Measurements from ENCODE around the gene DGKD.

The DGKD gene

GRCh38 chr2:233448575-233448974 lies 94.3 kb downstream of the DGKD start:
- DNase-seq: no peak

- peak; percentile 8 for DNase-seq
Observed at GRCh38 chr2:233449081-233449901, 95.0 kb downstream of the DGKD start.

- DNase-seq: no peak
Observed at GRCh38 chr2:233449921-233450863, 95.9 kb downstream of the DGKD start.

GRCh38 chr2:233450864-233451575 lies 96.7 kb downstream of the DGKD start:
- DNase-seq: no peak

GRCh38 chr2:233451950-233452349 lies 97.7 kb downstream of the DGKD start:
- DNase-seq: no peak

GRCh38 chr2:233453111-233453915 lies 99.0 kb downstream of the DGKD start:
- DNase-seq: no peak

GRCh38 chr2:233453916-233454315 lies 99.6 kb downstream of the DGKD start:
- no peak for DNase-seq

GRCh38 chr2:233455006-233455405 lies 100.7 kb downstream of the DGKD start:
- no peak for DNase-seq

GRCh38 chr2:233455491-233455890 lies 101.2 kb downstream of the DGKD start:
- no peak for DNase-seq

- no peak for DNase-seq
Observed at GRCh38 chr2:233456111-233456510, 101.8 kb downstream of the DGKD start.

- DNase-seq: no peak
Observed at GRCh38 chr2:233456934-233457333, 102.6 kb downstream of the DGKD start.

GRCh38 chr2:233457356-233457755 lies 103.1 kb downstream of the DGKD start:
- no peak for DNase-seq

- DNase-seq: no peak
Observed at GRCh38 chr2:233458031-233458610, 103.8 kb downstream of the DGKD start.

- no peak for DNase-seq
Observed at GRCh38 chr2:233458826-233459225, 104.5 kb downstream of the DGKD start.

GRCh38 chr2:233459426-233459825 lies 105.1 kb downstream of the DGKD start:
- no peak for DNase-seq

GRCh38 chr2:233460726-233461441 lies 106.6 kb downstream of the DGKD start:
- peak; percentile 57 for DNase-seq

- DNase-seq: no peak
Observed at GRCh38 chr2:233461481-233461891, 107.2 kb downstream of the DGKD start.

GRCh38 chr2:233462202-233462785 lies 108.0 kb downstream of the DGKD start:
- DNase-seq: no peak

GRCh38 chr2:233462826-233463470 lies 108.7 kb downstream of the DGKD start:
- no peak for DNase-seq

- no peak for DNase-seq
Observed at GRCh38 chr2:233463586-233463985, 109.3 kb downstream of the DGKD start.
